Astrocyte (in vitro differentiated cells and primary cell): ENCODE measurements around the gene GCC1. TPM values are rescaled to one million over a fixed set of nuclear protein-coding genes. Genes with fewer than 3 reads are reported as not detected.
"Not testable (repeated sequence)": the region's sequence is repeated elsewhere in the genome, so short reads cannot be mapped to it uniquely, and the experiment has no call there.

Experiments used
- DNase-seq: peaks from one replicate; pipeline ENCODE4 v3.0.0-alpha.2; 2010; ENCODE audit warnings: low read depth
- FAIRE-seq: peaks from 2 replicates; lab custom pipeline; 2011; peaks lifted over from hg19 to GRCh38; lab: Jason Lieb, UNC
- H2AFZ ChIP-seq: 2 replicates; pipeline ENCODE4 v1.6.0; 2012; ENCODE audit warnings: low read depth, low read length, inconsistent platforms
- H3K27ac ChIP-seq: 2 replicates; pipeline ENCODE4 v1.5.1; 2011; ENCODE audit warnings: low read depth, low read length, inconsistent platforms
- H3K27me3 ChIP-seq: 2 replicates; pipeline ENCODE4 v1.6.0; 2011; ENCODE audit warnings: low read length, inconsistent platforms; ENCODE audit not compliant: insufficient read depth
- H3K36me3 ChIP-seq: 2 replicates; pipeline ENCODE4 v1.5.1; 2011; ENCODE audit warnings: low read length, inconsistent platforms; ENCODE audit not compliant: insufficient read depth
- H3K4me1 ChIP-seq: 2 replicates; pipeline ENCODE4 v1.5.1; 2011; ENCODE audit warnings: low read length, inconsistent platforms; ENCODE audit not compliant: insufficient read depth
- H3K4me2 ChIP-seq: 2 replicates; pipeline ENCODE4 v1.6.0; 2012; ENCODE audit warnings: low read length, inconsistent platforms
- H3K4me3 ChIP-seq: 2 replicates; pipeline ENCODE4 v1.5.1; 2011; ENCODE audit warnings: low read depth, mild to moderate bottlenecking, low read length, inconsistent platforms; ENCODE audit not compliant: insufficient read depth
- H3K79me2 ChIP-seq: 2 replicates; pipeline ENCODE4 v1.6.0; 2012; ENCODE audit warnings: mild to moderate bottlenecking, low read length, inconsistent platforms; ENCODE audit not compliant: insufficient read depth
- H3K9ac ChIP-seq: 2 replicates; pipeline ENCODE4 v1.6.0; 2012; ENCODE audit warnings: mild to moderate bottlenecking, low read length, inconsistent platforms
- H3K9me3 ChIP-seq: 2 replicates; pipeline ENCODE4 v1.5.1; 2012; ENCODE audit warnings: low read depth, mild to moderate bottlenecking, low read length, inconsistent platforms; ENCODE audit not compliant: insufficient read depth
- H4K20me1 ChIP-seq: 2 replicates; pipeline ENCODE4 v1.6.0; 2012; ENCODE audit warnings: low read length, inconsistent platforms; ENCODE audit not compliant: insufficient read depth
- H3K27ac Mint-ChIP-seq: one replicate; pipeline ENCODE4 v1.8.0; 2021; ENCODE audit warnings: mild to moderate bottlenecking, mixed read lengths; ENCODE audit not compliant: unreplicated experiment
- H3K27me3 Mint-ChIP-seq: one replicate; pipeline ENCODE4 v1.8.0; 2021; ENCODE audit warnings: low read depth, mixed read lengths; ENCODE audit not compliant: unreplicated experiment
- H3K36me3 Mint-ChIP-seq: one replicate; pipeline ENCODE4 v1.8.0; 2021; ENCODE audit warnings: low read depth, mixed read lengths; ENCODE audit not compliant: unreplicated experiment
- H3K4me1 Mint-ChIP-seq: one replicate; pipeline ENCODE4 v1.8.0; 2021; ENCODE audit warnings: low read depth, mixed read lengths; ENCODE audit not compliant: unreplicated experiment
- H3K4me3 Mint-ChIP-seq: one replicate; pipeline ENCODE4 v1.8.0; 2021; ENCODE audit warnings: mild to moderate bottlenecking, moderate library complexity, mixed read lengths; ENCODE audit not compliant: unreplicated experiment
- H3K9me3 Mint-ChIP-seq: one replicate; pipeline ENCODE4 v1.8.0; 2021; ENCODE audit warnings: mild to moderate bottlenecking, mixed read lengths; ENCODE audit not compliant: unreplicated experiment
- EZH2 ChIP-seq: IDR thresholded peaks from 2 replicates; pipeline ENCODE4 v1.6.1; 2012; ENCODE audit warnings: mild to moderate bottlenecking, low read length, inconsistent platforms; ENCODE audit not compliant: insufficient read depth
- total RNA-seq: library from RNA; stranded (reverse); gene quantifications from 2 replicates; pipeline ENCODE4 v1.2.1, GENCODE V29; 2021
- TF ChIP-seq, protein P1 (sequence below): IDR thresholded peaks from 2 replicates; pipeline ENCODE4 v1.5.1; 2011; ENCODE audit warnings: low read depth, mild to moderate bottlenecking, inconsistent platforms, low read length, moderate library complexity; ENCODE audit not compliant: insufficient read depth

Gene GCC1
- total RNA-seq, 1 donor from 2014 or later, result 28.8 TPM

GRCh38 chr7:127541548-127541947 is 43.8 kb downstream of the GCC1 start:
- H3K27ac ChIP-seq, result no peak overlapping the region
- H2AFZ ChIP-seq, result no peak overlapping the region
- H3K36me3 ChIP-seq, result no peaks in the 10 kb centered on the region
- FAIRE-seq, result no peak
- Mint-ChIP-seq H3K27ac (no peak overlapping the region), H3K27me3 (peaks cover 18% of the 10 kb centered on the region), H3K4me1 (no peaks in the 10 kb centered on the region), H3K36me3 (peaks cover 2% of the 10 kb centered on the region), H3K9me3 (peaks cover 14% of the 10 kb centered on the region), H3K4me3 (no peak overlapping the region)
- TF ChIP-seq EZH2, result no peak
- TF ChIP-seq, protein P1, sequence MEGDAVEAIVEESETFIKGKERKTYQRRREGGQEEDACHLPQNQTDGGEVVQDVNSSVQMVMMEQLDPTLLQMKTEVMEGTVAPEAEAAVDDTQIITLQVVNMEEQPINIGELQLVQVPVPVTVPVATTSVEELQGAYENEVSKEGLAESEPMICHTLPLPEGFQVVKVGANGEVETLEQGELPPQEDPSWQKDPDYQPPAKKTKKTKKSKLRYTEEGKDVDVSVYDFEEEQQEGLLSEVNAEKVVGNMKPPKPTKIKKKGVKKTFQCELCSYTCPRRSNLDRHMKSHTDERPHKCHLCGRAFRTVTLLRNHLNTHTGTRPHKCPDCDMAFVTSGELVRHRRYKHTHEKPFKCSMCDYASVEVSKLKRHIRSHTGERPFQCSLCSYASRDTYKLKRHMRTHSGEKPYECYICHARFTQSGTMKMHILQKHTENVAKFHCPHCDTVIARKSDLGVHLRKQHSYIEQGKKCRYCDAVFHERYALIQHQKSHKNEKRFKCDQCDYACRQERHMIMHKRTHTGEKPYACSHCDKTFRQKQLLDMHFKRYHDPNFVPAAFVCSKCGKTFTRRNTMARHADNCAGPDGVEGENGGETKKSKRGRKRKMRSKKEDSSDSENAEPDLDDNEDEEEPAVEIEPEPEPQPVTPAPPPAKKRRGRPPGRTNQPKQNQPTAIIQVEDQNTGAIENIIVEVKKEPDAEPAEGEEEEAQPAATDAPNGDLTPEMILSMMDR, result no peak
- peaks cover 11% of the 10 kb centered on the region for H3K27me3 ChIP-seq
- H3K4me2 ChIP-seq, result no peak overlapping the region
- no peak overlapping the region for H3K9ac ChIP-seq
- H3K9me3 ChIP-seq, result no peaks in the 10 kb centered on the region
- no peaks in the 10 kb centered on the region for H4K20me1 ChIP-seq
- DNase-seq, result no peak
- H3K79me2 ChIP-seq, result no peaks in the 10 kb centered on the region
- no peak overlapping the region for H3K4me3 ChIP-seq
- no peaks in the 10 kb centered on the region for H3K4me1 ChIP-seq

GRCh38 chr7:127540461-127540860 is 44.9 kb downstream of the GCC1 start:
- H3K36me3 Mint-ChIP-seq, H3K9ac ChIP-seq, H3K4me3 ChIP-seq, H3K9me3 ChIP-seq, H3K9me3 Mint-ChIP-seq, H4K20me1 ChIP-seq, H3K4me2 ChIP-seq, H3K4me1 Mint-ChIP-seq, H3K36me3 ChIP-seq, FAIRE-seq, H3K4me3 Mint-ChIP-seq, H3K79me2 ChIP-seq, H3K27ac ChIP-seq, H3K4me1 ChIP-seq, H2AFZ ChIP-seq, DNase-seq, H3K27ac Mint-ChIP-seq: not testable (repeated sequence)
- peaks cover 22% of the 10 kb centered on the region for H3K27me3 ChIP-seq
- peaks cover 23% of the 10 kb centered on the region for H3K27me3 Mint-ChIP-seq

- H3K4me1 Mint-ChIP-seq, result no peaks in the 10 kb centered on the region
- TF ChIP-seq, protein P1, result no peak
- TF ChIP-seq EZH2, result no peak
- Histone ChIP-seq H3K4me1 (no peaks in the 10 kb centered on the region), H3K4me2 (no peak overlapping the region), H3K27me3 (peaks cover 26% of the 10 kb centered on the region), H3K9ac (no peak overlapping the region), H2AFZ (no peak overlapping the region), H4K20me1 (no peaks in the 10 kb centered on the region), H3K36me3 (no peaks in the 10 kb centered on the region), H3K27ac (no peak overlapping the region), H3K79me2 (no peaks in the 10 kb centered on the region), H3K4me3 (no peak overlapping the region), H3K9me3 (no peaks in the 10 kb centered on the region)
- H3K9me3 Mint-ChIP-seq, result peaks cover 2% of the 10 kb centered on the region
- peaks cover 2% of the 10 kb centered on the region for H3K36me3 Mint-ChIP-seq
- no peak overlapping the region for H3K4me3 Mint-ChIP-seq
- no peak for FAIRE-seq
- H3K27ac Mint-ChIP-seq, result no peak overlapping the region
- DNase-seq, result no peak
- H3K27me3 Mint-ChIP-seq, result peaks cover 26% of the 10 kb centered on the region
Measured at GRCh38 chr7:127539116-127539515, 46.3 kb downstream of the GCC1 start.
